Fibroblast of skin of scalp (primary cell): ENCODE results near the gene KLHDC8A.
A peak's percentile ranks its signal among the peaks of the same experiment; 100 is the strongest.

ENCODE experiments used
- DNase-seq: peaks from one replicate; pipeline ENCODE4 v3.0.0-alpha.2; 2013

Gene KLHDC8A

DNA sequence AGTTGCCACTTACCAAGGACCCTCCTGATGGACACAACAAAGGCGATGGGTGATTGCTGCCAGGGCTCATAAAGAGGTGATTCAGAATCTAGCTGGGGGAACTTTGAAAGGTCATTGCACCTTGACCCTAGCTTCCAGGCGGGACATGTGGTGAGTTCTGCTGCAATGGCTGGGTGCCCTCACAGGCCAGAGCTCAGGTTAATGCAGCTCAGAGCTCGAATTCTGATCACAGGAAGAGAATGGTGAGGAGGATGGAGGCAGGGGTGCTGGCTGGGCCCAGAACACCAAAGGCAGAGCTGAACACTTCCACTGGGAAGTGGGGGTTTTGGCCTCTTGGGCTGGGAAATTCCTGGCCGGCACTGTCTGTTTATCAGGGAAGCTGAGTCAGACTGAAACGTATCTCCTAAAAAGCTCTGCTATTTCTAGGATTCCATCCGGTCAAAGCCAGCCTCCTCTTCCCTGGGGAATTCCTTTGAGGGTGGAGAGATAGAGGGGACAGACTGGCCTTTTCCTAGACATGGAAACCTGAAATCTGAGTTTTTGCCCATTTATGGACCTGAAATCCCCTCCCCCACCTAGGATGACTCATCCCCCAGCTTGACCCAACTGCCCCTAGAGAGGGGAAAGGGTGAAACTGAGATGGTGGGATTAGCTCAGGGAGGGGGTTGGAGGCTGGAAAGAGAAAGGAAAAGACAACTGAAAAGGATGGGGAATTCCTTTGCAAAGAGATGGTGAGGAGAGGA is 62.4 kb downstream of the KLHDC8A start:
- peak; percentile 98 for DNase-seq

DNA sequence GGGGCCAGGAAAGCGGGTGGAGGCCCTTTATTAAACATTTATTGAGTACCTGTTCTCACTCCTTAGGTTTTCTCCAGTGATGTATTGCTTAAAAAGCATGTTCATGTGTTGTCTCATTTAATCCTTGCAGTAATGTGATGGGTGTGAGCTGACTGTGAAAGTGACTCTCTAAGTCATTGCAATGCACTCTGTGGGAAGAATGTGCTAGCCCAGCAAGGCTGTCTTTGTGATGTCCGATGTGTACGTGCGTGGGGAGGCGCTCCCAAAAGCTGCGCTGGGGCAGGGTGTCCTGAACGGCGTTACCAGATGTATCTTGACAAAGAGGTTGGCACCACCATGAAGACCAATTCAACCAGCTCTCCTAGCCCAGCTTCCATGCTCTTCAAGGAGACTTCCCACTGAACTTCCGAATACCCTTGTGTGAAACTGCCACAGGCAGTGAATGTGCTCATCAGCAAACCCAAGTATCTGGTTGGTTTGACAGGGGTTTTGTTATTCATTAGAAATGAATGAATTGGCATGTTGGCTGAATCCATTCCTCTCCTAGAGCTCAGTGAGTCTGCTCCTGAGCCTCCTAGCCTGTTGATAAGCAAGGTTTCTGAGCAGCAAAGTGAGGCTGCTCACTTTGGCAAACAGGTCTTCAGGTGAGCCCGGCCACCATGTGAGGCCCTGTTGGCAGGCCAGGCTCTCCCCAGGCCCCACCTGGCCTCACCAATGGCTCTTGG is 63.2 kb downstream of the KLHDC8A start:
- peak; percentile 39 for DNase-seq

DNA sequence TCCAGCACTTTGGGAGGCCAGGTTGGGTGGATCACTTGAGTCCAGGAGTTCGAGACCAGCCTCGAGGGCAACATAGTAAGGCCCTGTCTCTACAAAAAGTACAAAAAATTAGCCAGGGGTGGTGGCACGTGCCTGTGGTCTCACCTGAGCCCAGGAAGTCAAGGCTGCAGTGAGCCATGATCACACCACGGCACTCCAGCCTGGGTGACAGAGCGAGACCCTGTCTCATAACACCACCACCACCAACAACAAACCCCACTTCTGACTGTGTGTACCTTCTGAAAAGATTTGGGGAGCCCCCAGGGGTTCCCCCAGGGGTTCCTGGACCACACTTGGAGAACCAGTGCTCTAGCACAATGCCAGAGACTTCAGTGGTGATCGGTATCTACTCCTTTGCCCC is 65.1 kb downstream of the KLHDC8A start:
- no peak for DNase-seq

- peak; percentile 50 for DNase-seq
These were observed 68.8 kb downstream of the KLHDC8A start for GRCh38 chr1:205287767-205288559.

DNA sequence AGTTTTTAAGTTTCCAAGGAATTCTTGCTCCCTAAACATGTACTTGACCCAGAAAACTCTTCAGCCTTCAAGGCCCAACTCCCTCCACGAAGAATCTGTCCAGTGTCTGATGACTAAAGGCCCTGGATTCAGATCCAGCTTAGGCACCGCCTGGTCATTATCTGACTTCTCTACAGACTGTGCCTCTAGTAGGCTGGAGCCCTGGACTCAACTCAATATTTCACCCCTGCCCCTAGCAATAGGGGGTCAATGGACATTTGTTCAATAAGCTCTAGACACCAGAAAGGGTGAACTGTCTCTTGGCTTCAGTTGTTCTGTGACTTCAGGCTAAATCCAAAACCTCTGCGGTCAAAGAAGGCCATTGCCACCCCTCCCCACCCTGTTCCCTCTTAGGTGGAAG is 69.6 kb downstream of the KLHDC8A start:
- DNase-seq = no peak

GRCh38 chr1:205286335-205286950 is 70.3 kb downstream of the KLHDC8A start:
- DNase-seq = peak; percentile 39
